ENCODE data around the gene CACNA1I.

DNA sequence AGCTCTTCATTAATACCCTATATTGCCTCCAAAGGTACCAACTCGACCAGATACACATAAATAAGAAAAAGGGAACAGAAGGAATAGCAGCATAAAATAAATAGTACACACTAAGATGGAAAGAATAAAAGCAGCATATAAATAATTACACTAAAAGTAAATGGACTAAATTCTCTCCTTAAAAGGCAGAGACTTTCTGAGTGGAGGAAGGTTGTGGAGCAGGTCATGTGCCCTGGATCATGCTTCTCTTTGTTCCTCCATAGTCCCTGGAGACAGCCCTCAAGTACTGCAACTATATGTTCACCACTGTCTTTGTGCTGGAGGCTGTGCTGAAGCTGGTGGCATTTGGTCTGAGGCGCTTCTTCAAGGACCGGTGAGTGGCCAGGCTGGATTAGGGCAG is 101.4 kb downstream of the CACNA1I start:
- TF ChIP-seq, protein P1, sequence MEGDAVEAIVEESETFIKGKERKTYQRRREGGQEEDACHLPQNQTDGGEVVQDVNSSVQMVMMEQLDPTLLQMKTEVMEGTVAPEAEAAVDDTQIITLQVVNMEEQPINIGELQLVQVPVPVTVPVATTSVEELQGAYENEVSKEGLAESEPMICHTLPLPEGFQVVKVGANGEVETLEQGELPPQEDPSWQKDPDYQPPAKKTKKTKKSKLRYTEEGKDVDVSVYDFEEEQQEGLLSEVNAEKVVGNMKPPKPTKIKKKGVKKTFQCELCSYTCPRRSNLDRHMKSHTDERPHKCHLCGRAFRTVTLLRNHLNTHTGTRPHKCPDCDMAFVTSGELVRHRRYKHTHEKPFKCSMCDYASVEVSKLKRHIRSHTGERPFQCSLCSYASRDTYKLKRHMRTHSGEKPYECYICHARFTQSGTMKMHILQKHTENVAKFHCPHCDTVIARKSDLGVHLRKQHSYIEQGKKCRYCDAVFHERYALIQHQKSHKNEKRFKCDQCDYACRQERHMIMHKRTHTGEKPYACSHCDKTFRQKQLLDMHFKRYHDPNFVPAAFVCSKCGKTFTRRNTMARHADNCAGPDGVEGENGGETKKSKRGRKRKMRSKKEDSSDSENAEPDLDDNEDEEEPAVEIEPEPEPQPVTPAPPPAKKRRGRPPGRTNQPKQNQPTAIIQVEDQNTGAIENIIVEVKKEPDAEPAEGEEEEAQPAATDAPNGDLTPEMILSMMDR (IDR thresholded peaks at IDR 0.05): no peak
- TF ChIP-seq POLR2AphosphoS5 (IDR thresholded peaks at IDR 0.05) (no peak), EP300 (IDR thresholded peaks at IDR 0.05) (no peak)

Data from sigmoid colon (tissue), 4 donors.